ENCODE results near the gene OR6M1.

GRCh38 chr11:123783536-123783935, 22.6 kb downstream of the OR6M1 start:
- no peak for TF ChIP-seq CTCF (IDR thresholded peaks at IDR 0.05)
- TF ChIP-seq POLR2A (IDR thresholded peaks at IDR 0.05), result no peak

Data from testis (tissue), 2 donors.